Dedifferentiated amniotic fluid mesenchymal stem cell (primary cell): Measurements from ENCODE around the gene NXN.
"Not testable (repeated sequence)": the region's sequence is repeated elsewhere in the genome, so short reads cannot be mapped to it uniquely, and the experiment has no call there.

ENCODE experiments used
- DNase-seq: peaks from one replicate; pipeline ENCODE4 v3.0.0-alpha.2; 2016; ENCODE audit errors: extremely low spot score

Gene NXN

GRCh38 chr17:1006054-1006453 lies 26.5 kb upstream of the NXN start:
- no peak for DNase-seq

GRCh38 chr17:1005361-1005946 lies 25.9 kb upstream of the NXN start:
- no peak for DNase-seq

- DNase-seq: no peak
Measured at GRCh38 chr17:1004769-1005295, 25.3 kb upstream of the NXN start.

- no peak for DNase-seq
Measured at GRCh38 chr17:1003972-1004768, 24.6 kb upstream of the NXN start.

GRCh38 chr17:1003633-1003971 lies 24.0 kb upstream of the NXN start:
- DNase-seq: no peak

- peak; percentile 68 for DNase-seq
Measured at GRCh38 chr17:1002771-1003555, 23.4 kb upstream of the NXN start.

- no peak for DNase-seq
Measured at GRCh38 chr17:1002412-1002753, 22.8 kb upstream of the NXN start.

- DNase-seq: no peak
Measured at GRCh38 chr17:1001640-1002411, 22.2 kb upstream of the NXN start.

- DNase-seq: no peak
Measured at GRCh38 chr17:1000597-1001461, 21.3 kb upstream of the NXN start.

GRCh38 chr17:998111-998510 lies 18.5 kb upstream of the NXN start:
- DNase-seq: no peak

GRCh38 chr17:996554-997344 lies 17.2 kb upstream of the NXN start, which contains the start of gene TIMM22:
Gene TIMM22, plus strand, starts transcription at chr17:997129. Its CDS starts 14 bp downstream, at chr17:997143.
- DNase-seq: peak; percentile 97

GRCh38 chr17:995324-995723 lies 15.7 kb upstream of the NXN start:
- not testable (repeated sequence) for DNase-seq

- no peak for DNase-seq
Measured at GRCh38 chr17:992933-993332, 13.4 kb upstream of the NXN start.

- DNase-seq: no peak
Measured at GRCh38 chr17:988561-988960, 9.0 kb upstream of the NXN start.

- DNase-seq: no peak
Measured at GRCh38 chr17:987931-988330, 8.4 kb upstream of the NXN start.

- no peak for DNase-seq
Measured at GRCh38 chr17:986322-986929, 6.8 kb upstream of the NXN start.

GRCh38 chr17:983921-984320 lies 4.3 kb upstream of the NXN start:
- no peak for DNase-seq

- DNase-seq: no peak
Measured at GRCh38 chr17:981292-981658, 1.7 kb upstream of the NXN start.

GRCh38 chr17:980406-981291 lies 1.1 kb upstream of the NXN start:
- peak; percentile 94 for DNase-seq
